Head of caudate nucleus (tissue), 42 donors: ENCODE data around the gene DLX1.
A peak's percentile ranks its signal among the peaks of the same experiment; 100 is the strongest.

Experiments used
- DNase-seq, 42 donors: peaks; one replicate each; pipeline versions ENCODE4 v3.0.0 to v3.0.0-alpha.2; 2020 to 2021; ENCODE audit warnings: mixed read lengths in 7 of 42
- intact Hi-C: fragments of 100-400 bp; cut with DNase I; formaldehyde crosslinking; loops from one replicate; pipeline ENCODE4 v1.15.0; 2022

DLX1 gene

GRCh38 chr2:172084645-172085459, 455 bp upstream of the DLX1 start:
- peak; percentile 50 to 90 (median 78) for DNase-seq

GRCh38 chr2:172086241-172087206, 1.2 kb downstream of the DLX1 start:
- DNase-seq, result peak in 6 of 42 donors; percentile 4 to 47 (median 34)

More at GRCh38 chr2:172084645-172085459, 455 bp upstream of the DLX1 start:
- intact Hi-C loops, result no loop called here

GRCh38 chr2:172087207-172087779, 2.0 kb downstream of the DLX1 start:
- DNase-seq, result peak in 4 of 42 donors; percentile 1 to 39 (median 19)
- intact Hi-C loops, result no loop called here

More at GRCh38 chr2:172086241-172087206, 1.2 kb downstream of the DLX1 start:
- intact Hi-C loops, result no loop called here

GRCh38 chr2:172087780-172088244, 2.5 kb downstream of the DLX1 start:
- intact Hi-C loops, result no loop called here
- DNase-seq, result peak in 2 of 42 donors; percentile 1 to 5

DNA sequence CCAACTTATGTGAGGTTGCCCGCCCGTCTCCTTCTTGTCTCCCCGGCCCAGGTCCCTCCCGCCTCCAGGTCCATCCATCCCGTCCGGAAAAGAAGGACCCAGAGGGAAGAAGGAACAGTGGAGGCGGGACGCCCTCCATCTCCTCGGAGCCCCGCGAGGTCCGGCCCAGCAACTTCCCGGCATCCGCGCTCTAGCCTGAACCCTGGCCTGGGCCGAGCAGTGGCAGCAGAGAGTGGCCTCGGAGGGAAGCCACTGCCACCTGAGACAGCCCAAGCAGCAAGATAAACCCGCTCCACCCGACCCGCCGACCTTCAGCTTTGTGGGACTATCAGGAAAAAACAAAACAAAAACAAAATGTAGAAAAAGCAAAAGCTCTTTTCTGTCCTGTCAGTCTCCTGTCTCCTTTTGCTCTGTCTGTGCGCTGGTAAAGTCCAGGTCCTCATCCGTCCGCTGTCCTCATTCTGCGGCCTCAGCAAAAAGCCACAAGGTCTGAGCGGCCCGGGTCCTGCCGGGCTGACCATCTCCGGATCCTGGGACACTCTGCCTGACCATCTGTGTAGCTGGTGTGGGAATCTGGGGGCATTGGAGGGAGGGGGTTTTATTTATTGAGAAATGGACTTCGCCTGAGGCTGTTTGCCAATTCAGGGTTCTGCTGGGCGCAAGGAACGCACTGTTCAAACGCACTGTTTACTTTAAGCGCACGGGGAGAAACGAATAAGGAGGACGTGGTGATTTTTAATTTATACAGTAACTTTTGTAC, 3.1 kb downstream of the DLX1 start:
- intact Hi-C loops, result no loop called here

GRCh38 chr2:172089005-172089504, 3.7 kb downstream of the DLX1 start:
- DNase-seq, result peak in 2 of 42 donors; percentile 0 to 3
- intact Hi-C loops, result no loop called here

More for the DNA sequence above, 3.1 kb downstream of the DLX1 start:
- peak in 4 of 42 donors; percentile 1 to 44 (median 20) for DNase-seq

- intact Hi-C loops, result no loop called here
- DNase-seq, result peak in 1 of 42 donors; percentile 0
Observed at GRCh38 chr2:172089633-172090032, 4.3 kb downstream of the DLX1 start.

DNA sequence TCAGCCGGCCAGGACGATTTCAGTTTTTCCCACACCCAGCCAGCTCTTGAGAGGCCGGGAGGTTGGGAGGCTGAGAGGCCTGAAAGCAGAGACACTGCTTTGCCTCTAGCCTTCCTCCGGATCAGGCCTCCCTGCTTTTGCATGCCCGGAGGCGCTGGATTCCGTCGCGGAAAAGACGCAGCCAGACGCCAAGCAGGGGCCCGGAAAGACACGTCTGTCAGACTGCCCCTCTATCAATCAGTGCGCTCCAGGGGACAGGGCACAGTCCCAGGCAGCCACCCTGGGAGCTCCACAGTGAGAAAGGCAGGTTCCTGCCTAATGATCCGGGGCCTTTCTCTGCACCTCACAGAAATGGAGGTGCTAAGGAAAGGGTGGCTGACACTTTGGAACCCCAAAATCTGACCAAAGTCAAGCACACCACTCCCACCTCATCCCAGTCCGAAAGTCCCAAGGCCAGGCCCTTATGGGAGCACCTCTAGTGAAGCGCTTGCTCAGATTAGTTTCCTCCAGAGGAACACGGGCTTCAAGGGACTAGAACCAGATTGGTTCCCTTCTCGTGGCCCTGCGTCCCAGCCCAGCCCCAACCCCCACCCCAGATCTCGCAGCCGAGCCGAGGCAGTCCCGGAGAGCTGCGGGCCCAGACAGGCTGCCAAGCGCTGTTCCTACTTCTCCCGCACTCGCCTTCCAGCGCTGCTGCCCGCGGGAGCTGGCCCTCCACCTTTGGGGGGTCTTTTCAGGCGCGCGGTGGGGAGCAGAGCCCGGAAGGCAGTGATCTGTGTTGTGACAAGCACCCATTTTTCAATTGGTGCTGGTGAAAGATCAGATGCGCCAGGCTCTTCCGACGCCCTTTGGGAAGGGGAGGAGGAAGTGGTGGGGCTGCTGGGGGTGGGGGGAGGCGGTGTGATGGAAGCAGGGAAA, 5.0 kb downstream of the DLX1 start:
- DNase-seq, result peak in 3 of 42 donors; percentile 0 to 32 (median 7)
- intact Hi-C loops, result no loop called here

- intact Hi-C loops, result no loop called here
- DNase-seq, result peak in 1 of 42 donors; percentile 4
Observed at GRCh38 chr2:172091000-172091641, 5.8 kb downstream of the DLX1 start.

GRCh38 chr2:172091761-172092566, 6.7 kb downstream of the DLX1 start:
- DNase-seq, result peak in 2 of 42 donors; percentile 5 to 34
- intact Hi-C loops, result no loop called here

- no peak for DNase-seq
- intact Hi-C loops, result no loop called here
Observed at GRCh38 chr2:172092716-172093415, 7.6 kb downstream of the DLX1 start.

DNA sequence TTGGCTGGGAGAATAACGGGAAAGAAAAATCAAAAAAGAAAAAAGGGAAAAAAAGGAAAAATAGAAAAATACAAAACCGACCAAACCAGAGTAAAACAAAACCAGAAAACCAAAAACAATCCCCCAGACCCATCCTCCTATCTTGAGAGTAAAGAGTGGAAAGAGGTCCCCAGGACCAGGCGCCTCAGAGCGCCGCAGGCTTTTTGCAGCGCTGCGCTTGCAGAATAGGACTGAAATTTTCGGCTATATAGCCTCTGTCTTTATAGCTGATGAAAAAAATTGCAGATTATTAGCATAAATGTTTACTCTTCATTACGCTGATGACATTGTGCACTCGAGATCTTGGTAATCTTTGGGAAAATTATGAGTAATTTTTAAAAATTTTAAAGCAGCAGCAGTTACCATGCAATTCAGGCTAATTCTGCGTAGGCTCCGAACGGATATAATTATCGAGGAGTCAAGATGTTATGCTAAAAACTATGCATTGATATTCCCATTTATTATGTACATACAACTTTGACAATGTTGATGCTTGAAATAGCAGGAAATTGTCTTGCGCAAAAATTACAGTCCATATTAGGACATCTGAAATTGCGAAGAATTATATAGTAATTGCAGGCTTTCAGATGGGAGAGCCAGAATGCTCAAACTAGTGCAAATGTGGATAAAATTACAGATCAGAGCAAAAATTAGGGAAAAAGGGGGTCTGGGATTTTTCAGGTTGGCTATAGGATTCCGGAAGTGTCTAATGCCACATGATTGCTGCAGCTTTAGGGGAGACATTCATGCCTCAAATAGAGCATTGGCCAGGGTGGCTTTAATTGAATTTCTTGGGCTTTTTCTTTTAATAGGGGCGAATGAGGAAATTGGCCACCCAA, 8.3 kb downstream of the DLX1 start:
- DNase-seq, result peak in 1 of 42 donors; percentile 6
- intact Hi-C loops, result no loop called here

DNA sequence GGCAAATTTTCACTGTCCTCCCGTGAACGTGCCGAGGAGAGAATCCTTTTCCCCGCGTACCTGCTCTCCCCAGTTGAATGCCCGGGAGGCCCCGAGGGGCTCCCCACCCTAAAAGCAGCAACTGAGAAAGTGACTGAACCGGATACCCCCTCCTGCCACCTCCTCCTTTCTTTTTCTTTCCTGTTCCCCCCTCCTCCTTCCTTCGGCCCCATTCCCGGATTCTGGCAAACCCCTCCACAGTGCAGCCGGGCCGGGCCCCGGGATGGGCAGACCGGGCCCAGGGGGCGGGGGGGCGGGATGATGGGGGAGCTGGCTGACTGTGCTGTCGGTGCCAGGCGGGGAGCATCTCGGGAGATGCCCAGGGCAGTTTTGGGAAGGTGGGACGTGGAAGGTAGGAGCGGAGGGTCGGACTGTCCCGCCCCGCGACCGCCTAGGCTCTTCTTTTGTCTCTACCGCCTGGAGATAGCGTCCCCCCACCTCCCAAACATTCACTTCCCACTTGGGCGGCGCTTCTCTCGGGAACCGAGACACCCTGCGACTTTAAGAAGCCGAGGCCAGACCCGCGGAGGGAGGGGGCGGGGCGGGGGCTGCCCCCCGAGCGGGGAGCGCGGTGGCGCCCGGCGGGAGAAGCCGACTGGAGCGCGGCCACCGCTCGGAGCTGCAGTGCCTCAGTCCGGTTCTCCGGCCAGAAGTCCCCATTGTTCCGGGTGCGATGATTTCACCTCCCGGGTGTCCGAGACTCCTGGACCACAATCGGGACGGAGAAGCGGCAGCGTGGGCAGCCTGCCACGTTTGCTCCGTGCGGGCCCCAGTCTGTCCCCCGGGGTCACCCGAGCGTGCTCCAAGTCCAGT, 9.2 kb downstream of the DLX1 start:
- peak in 5 of 42 donors; percentile 24 to 70 (median 33) for DNase-seq
- intact Hi-C loops, result no loop called here
